ENCODE results near the gene SLC35A1.
A peak's percentile ranks its signal among the peaks of the same experiment; 100 is the strongest.
"Not testable (repeated sequence)": the region's sequence is repeated elsewhere in the genome, so short reads cannot be mapped to it uniquely, and the experiment has no call there.

The SLC35A1 gene
- 0.94 to 5.5 reads per million in 2 donors for total RNA-seq

DNA sequence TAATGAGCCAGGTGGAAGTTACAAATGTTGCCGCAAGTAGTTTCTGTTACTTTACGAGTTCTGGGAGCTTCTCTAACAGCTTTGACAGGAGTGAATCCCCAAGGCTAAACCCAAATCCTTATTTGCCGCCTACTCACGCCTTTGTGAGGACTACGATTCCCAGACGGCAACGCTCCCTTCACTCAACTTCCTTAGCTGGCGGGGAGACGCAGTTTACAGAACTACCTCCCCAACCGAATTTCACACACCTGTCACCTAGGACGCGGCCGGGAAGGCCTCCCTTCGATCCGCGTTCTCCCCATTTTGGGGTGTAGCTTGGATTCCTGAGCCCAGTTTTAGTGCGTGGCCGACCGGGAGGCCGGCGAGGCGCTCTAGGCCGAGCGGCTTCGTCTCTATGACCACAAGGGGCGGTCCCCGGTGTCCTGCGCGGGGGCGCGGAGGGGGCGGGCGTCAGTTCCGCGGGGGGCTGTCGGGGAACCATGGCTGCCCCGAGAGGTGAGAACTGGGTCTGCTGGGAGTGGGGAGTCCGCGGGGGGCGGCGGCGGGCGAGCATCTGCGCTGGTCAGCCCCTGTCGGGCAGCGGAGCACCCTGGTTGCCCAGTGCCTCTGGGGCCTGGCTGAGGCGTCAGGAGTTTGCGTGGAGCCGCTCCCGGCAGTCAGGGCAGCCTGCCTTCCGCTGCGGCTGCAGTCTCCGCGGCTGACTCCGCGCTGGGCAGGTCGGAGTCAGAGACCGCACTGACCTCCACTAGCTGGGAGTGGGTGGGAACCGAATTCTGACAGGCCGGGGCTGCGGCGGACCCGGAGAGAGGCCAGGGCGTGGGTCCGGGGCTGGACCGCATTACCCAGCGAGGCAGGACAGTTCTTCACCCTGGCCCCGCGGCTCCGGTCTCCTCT, at the start of gene SLC35A1:
Gene SLC35A1, plus strand, starts transcription at position 450 of the 894 bp plus-strand sequence. Its CDS starts 30 bp downstream, at position 480.
- peak; percentile 63 to 85 (median 77) for DNase-seq

- no peak for DNase-seq
Measured at GRCh38 chr6:87426789-87427188, 46.0 kb upstream of the SLC35A1 start.

DNA sequence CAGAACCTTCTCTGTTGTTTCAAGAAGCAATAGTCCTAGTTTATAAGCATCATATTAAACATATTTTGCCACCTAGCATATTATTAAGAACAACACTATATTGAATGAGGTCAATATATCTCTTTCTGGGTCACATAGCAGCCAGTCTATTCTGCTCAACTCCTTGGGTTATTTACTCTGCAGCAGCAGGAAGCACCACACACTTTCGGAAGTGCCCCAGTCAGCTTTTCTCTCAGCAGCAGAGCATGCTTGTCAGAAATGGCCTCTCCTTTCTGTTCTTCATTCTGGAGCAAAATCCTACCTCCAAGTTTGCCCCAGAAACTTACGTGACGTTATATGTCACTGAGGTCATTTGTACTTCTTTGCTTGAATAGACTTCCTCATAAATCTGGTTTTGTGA, 42.3 kb upstream of the SLC35A1 start:
- DNase-seq = no peak

GRCh38 chr6:87431263-87431662, 41.5 kb upstream of the SLC35A1 start:
- no peak for DNase-seq

- DNase-seq = peak in 4 of 5 experiments; percentile 3 to 72 (median 10)
Measured at GRCh38 chr6:87436435-87436834, 36.3 kb upstream of the SLC35A1 start.

GRCh38 chr6:87441711-87442110, 31.1 kb upstream of the SLC35A1 start:
- no peak for DNase-seq

DNA sequence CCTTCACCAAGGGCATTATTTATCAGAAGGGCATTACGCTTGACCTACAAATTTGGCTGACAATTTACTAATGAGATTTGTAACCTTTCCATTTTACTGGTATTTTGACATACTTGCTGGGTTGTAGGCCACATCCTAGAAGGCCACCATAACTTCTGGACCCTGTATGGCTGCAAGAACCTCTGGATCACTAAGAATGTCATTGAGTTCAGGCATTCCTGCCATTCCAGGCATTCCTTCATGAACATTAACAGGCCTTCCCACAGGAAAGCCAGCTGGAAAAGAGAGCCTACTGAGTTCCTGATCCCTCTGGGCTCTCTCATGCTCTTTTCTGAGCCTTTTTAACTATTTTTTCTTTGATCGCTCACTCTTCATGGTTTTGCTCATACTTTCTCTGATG, 28.4 kb upstream of the SLC35A1 start:
- DNase-seq = no peak

GRCh38 chr6:87465051-87465450, 7.7 kb upstream of the SLC35A1 start:
- no peak for DNase-seq

DNA sequence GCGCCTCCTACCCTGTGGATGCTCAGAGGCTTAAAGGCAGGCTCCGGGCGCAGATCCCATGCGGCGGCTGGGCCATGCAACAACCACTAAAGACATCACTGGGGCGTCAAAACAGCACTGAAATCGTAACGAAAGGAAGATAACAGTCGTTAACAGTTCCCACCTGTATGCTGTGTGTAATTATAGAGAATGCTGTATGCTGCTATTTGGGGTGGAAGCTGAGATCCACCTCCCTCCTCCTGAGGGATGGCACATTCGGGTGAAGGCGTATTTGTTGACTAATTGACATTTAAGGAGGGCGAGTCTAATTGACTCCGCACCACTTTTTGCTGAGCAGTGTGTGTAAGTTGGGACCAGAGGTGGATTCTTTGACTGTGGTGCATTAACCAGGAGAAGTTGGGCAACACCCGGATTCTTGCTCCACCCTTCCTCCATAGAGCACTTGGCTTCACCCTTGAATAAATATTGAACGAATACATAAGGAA, 687 bp downstream of the SLC35A1 start:
- peak in 3 of 5 experiments; percentile 11 to 81 (median 43) for DNase-seq

DNA sequence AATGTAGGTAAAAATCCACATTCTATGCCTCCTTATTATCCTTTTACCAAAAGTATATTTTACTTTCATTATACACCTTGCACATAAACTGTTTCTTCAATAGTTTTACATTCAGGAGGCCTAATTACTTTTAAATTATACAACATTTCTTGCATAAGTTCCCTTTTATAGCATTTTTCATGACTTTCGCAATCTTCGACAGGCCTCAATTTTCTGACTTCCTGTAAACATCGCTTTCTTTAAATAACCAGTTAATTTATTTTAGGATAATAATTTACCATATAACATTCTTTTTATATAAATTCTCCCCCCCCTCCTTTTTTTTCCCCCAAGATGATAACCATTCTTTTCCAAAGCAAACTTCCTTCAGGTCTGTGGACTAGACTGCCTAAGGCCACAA, 9.2 kb downstream of the SLC35A1 start:
- no peak for DNase-seq

DNA sequence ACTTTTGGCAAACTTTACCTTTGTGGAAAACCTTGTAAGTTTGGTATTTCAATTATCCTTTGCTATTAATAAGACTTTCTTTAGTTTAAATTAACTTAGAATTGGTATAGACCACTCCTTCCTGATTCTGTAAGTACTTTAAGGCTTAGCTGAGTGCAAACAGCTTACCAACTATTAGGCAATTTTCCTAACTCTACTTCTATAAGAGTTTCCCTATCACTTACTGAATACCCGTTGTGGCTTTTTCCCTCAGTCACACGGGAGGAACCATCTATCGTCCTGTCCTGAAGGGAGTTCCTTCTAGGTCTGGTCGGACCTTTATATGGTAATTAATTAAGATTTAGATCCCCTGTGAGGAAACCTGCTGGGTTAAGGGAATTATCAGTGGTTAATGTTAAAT, 9.6 kb downstream of the SLC35A1 start:
- DNase-seq = no peak

GRCh38 chr6:87483929-87484328, 11.2 kb downstream of the SLC35A1 start:
- peak in 1 of 5 experiments; percentile 58 for DNase-seq

DNA sequence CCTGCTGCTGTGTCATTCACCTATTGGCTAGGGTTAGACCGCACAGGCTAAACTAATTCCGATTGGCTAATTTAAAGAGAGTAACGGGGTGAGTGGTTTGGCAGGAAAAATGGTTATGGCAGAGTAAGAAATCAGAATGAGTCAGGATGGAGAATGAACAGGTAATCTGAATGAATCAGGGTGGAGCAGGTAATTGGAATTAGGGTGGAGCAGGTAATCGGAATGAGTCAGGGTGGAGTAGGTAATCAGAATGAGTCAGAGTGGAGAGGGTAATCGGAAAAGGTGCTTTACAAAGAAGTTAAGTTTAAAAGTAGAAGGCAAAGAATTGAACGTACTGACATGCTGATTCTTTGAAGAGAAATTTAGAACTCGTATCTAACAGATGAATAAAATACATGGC, 11.7 kb downstream of the SLC35A1 start:
- DNase-seq = no peak

GRCh38 chr6:87487555-87487954, 14.8 kb downstream of the SLC35A1 start:
- DNase-seq = no peak

DNA sequence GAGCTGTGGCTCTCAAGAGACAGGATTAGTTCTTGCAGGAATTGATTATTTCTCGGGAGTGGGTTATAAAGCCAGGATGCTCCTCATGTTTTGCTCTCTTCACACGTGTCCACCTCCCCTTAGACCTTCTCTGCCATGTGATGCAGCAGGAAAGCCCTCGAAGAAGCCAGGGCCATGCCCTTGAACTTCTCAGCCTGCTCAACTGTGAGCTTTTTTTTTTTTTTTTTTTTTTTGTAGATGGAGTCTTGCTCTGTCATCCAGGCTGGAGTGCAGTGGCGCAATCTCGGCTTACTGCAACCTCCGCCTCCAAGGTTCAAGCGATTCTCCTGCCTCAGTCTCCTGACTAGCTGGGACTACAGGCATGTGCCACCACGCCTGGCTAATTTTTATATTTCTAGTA, 16.6 kb downstream of the SLC35A1 start:
- not testable (repeated sequence) for DNase-seq

DNA sequence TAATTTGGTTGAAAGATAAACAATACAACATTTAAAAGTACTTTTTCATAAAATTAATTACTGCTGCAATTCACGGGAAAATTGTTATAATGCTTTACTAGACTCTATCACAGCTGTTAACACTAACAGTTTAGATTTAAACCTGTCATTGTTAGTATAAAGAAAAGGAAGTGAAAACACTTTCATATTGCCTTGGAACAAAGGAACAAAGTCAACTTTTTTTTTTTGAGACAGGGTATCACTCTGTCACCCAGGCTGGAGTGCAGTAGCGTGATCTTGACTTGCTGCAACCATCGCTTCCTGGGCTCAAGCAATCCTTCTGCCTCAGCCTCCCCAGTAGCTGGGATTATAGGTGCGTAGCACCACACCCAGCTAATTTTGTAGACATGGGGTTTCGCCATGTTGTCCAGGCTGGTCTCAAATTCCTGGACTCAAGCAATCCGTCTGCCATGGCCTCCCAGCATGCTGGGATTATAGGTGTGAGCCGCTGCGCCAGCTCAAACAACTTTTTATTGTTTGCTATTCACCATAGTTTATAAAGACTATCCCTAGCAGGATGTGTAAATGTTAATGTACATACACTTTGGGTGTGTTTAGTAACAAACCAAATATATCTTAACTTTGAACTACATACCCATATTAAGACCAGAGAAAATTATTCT, 22.1 kb downstream of the SLC35A1 start:
- DNase-seq = no peak

DNA sequence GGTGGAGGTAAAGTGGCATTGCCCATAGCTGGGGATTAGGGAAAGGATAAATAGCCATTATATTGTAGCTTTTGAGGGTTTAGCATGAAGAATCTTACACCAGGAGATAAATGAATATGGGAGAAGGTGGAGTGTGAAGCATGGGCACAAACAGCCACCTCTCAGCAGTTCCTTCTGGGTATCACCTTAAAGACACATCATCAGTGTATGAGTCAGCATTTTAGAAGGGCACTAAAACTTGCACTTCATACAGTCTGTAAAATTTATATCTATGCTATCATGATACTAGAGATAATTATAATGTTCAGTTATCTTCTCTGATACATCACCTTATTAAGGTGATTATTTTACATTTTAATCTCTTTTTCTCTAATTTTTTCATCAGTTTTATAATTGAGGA, 25.3 kb downstream of the SLC35A1 start:
- DNase-seq = no peak

DNA sequence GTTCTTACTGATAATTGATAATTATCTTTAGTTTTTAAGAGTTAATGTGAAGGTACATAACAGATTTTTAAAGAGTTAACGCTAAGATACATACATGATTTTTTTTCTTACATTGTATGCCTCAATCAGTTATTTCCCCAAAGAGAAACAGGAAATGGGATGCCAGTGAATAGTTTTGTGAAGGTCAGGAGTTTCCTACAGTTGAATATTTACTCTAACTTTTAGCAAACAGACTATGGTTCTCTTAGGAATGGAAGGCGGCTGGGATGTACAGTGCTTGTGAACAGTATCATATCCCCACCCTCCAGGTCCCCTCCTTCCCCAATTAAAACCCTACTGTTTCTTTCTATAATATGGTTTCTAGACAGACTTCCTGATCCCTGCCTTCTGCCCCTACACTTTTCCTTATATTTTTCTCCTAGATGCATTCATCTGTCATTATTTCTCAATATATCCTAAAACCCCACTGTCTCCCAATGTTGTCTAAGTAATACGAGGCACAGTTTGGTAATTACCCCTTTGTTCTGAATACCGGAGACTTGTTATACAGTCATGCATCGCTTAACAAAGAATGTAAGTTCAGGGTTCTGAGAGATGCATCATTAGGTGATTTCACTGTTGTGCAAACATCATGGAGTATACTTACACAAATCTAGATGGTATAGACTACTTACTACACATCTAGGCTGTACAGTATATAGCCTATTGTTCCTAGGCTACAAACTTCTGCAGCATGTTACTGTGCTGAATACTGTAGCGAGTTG, 29.2 kb downstream of the SLC35A1 start:
- DNase-seq = no peak

DNA sequence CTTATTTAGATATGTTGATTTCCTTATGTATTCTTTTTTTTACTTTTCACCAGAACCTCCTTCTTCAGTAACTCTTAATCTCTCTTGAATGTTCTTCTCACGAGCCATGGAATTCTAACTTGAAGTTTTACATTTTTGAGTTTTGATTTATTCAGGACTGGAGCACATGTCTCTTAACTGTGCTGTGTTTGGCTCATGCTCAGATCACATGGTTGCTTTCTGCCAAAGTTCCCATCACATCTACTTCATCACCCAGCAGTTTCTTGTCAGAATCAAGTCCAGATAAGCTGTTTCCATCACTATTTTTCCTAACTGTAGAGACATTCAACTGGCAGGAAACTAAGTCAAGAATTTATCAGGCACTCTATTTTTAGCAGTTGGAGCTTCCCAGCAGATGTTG, 31.7 kb downstream of the SLC35A1 start:
- DNase-seq = no peak

GRCh38 chr6:87514831-87515230, 42.1 kb downstream of the SLC35A1 start:
- peak in 1 of 5 experiments; percentile 76 for DNase-seq

DNA sequence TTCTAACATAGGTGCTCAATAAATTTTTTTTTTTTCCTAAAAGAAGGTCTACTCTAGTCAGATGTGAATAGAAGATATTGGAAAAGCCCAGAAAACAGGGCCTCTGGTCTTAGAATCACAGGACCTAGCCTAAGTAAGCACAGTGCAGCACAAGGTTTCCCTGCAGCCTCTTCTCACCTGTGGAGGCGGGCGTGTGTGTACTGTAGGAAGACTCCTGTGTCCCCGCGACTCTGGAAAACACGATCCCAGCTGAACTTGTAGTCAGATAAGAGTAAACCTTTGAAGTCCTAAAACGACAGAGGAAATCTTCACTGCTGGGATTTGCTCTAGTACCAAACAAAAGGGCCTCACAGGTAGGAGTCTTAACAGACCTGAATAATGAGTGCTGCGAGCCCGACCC, 45.7 kb downstream of the SLC35A1 start:
- DNase-seq = no peak

DNA sequence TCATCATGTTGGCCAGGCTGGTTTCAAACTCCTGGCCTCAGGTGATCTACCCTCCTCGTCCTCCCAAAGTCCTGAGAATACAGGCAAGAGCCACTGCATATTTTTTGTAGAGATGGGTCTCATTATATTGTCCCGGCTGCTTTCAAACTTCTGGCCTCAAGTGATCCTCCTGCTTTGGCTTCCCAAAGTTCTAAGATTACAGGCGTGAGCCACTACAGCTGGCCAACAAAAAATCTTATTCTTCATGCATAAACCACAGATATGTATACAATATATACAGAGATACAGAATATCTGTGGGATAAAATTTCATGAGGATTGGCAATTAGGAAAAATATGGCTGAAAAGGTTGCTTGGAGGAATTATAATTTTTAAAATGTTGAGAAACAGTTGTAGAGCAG, 49.9 kb downstream of the SLC35A1 start:
- DNase-seq = no peak

GRCh38 chr6:87529221-87529620, 56.4 kb downstream of the SLC35A1 start:
- DNase-seq = no peak

Measured in T-helper 2 cell (primary cell).